NCI-H1048 (cell line): ENCODE measurements around the gene APLNR.

ENCODE experiments used
- DNase-seq: peaks from one replicate; lab custom pipeline; 2025; lab: John Stamatoyannopoulos, UW

The APLNR gene

DNA sequence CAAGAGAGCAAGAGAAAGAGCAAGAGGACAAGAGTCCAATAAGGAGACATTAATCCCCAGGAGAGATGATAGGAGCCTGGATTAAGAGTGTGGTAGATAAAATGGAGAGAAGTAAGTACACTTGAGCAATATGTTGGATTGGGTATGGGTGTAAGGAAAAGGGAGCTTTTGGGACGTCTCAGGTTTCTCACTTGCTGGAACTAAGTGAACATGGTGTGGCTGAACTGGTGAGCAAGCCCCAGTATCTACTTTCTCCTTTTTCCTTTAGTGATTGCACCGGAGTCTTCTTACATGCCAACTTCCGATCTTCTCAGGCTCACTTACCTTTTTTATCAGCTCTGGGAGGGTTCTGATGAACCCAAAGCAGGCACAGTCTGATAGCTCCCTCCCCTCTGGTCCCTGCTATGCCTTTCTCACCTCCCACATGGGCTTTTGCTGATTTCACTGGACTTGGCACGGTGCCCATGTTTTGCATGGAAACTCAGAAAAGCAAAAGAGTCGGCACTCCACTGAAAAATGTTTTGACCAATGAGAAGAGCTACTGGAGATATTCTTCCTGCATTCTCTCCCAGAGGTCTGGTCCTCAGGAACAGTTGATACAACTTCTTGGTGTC, 14.5 kb upstream of the APLNR start:
- DNase-seq, result no peak

DNA sequence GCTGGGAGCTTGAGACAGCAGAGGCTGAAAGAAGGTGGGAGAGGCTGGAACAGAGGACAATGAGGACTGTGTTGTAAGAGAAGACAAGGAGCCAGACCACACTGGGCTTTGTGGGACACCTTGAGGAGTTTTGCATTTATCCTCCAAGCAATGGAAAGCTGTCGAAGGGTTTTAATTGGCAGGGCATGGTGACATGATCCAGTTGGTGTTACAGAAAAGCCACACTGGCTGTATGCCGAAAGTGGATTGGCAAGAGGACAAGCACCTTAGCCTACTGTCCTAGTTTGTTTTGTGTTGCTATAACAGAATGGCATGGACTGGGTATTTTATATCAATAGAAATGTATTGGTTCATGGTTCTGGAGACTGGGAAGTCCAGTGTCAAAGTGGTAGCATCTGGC, 14.0 kb upstream of the APLNR start:
- DNase-seq, result no peak

DNA sequence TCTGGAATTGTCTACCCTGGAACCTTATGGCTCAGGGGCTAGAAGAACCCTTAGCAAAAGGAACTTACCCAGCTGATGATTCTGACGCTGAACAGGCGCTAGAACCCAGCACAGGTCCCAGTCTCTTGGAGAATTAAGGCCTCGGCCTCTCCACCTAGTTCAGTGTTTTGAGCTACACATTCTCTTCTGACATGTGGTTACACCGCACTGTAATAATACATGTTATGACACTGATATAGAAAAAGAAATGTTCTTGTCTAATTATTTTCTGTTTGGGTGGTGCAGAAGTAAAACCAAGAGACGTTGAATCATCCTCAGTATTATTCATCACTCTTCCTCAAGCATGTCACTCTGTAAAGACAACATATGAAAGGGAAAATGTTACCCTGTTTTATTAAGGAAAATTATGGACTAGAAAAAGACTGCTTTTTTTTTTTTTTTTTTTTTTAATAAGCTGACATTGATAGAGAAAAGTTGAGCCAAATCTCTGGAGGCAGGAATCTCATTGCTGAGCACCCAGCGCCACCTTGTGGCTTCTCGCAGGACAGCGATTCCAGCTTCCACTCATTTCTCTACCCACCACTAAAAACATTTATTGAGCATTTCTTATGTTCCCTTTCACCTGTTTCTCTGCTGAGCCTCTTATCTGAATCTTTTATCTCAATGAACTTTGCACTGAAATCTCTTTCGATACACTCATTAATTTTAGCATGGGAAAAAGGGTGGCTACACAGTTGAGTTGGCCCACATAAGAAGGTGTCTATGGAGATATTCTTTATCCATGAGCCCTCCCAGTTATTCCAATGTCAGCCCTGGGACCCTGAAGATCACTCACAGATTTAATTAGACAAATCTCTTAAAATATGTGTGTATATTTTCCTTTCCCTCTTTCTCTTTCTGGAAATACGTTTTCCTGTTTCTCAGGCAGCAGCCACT, 12.6 kb upstream of the APLNR start:
- DNase-seq, result peak; percentile 32

GRCh38 chr11:57248780-57249383, 11.8 kb upstream of the APLNR start:
- no peak for DNase-seq

DNA sequence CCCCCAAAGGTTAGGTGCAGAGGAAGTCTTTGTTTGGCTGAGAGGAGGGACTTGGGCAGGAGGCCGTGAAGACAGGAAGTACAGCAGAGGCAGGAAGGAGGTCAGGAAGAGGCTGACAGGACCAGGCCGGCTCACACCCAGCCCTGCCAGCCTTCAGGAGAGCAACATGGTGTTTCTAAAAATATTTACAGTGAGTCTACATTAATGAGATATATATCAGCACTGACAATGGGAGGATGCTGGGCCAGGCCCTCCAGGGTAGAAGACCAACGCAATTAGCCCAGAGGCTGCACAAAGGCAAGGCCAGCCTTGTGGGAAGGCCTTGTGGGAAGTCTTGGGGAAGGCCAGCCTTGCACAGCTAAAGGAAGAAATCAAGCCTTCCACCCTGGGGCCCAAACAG, 7.9 kb upstream of the APLNR start:
- DNase-seq, result no peak

DNA sequence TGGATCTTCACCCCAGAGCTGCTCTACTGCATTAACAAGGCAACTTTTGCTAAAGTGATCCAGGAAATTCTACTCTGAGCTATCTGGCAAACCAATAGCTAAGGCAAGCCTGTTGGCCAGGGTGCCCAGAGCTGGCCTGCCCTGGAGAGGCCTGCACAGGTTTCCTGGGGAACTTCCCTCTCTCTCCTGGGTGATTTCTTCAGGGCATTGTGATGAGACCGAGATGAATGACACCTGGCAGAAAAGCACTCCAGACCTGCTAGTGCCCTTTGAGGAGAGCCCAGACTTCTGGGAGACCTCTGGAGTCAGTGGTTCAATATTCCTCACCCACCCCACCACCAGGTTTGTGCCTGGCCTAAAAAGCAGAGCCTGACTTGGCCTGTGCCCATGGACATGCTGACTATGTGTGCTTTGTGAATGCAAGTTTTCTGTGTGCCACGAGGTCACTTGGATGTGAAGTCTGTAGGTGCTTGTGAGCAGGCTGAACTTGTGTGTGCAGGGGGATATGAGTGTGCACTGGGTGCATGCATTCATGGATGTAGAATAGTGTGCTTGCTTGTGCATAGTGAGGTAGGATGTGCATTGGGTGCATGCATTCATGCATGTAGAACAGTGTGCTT, 4.4 kb upstream of the APLNR start:
- DNase-seq, result no peak

DNA sequence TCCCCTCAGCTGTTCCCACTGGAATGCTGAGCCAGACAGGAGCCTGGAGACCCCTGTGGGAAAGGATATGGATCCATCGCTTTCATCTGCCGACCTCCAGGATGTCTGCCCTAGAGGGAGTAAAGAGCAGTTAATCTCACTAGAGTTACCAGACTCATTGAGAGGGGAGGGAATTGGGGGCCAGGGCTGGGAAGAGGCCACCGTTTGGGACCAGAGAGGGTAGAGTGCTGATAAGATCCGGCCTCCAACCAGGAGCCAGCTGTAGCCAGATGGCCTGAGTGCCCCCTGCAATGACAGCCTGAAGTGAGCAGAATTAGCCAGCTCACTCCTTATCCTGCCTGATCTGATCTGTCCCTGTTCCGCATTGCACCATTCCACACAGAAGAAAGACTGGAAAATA, 3.7 kb upstream of the APLNR start:
- DNase-seq, result no peak

- DNase-seq, result no peak
These were observed 3.0 kb upstream of the APLNR start for GRCh38 chr11:57240007-57240406.

- DNase-seq, result no peak
These were observed 2.3 kb upstream of the APLNR start for GRCh38 chr11:57239348-57239747.

GRCh38 chr11:57235761-57236703, 1.0 kb downstream of the APLNR start:
- no peak for DNase-seq

DNA sequence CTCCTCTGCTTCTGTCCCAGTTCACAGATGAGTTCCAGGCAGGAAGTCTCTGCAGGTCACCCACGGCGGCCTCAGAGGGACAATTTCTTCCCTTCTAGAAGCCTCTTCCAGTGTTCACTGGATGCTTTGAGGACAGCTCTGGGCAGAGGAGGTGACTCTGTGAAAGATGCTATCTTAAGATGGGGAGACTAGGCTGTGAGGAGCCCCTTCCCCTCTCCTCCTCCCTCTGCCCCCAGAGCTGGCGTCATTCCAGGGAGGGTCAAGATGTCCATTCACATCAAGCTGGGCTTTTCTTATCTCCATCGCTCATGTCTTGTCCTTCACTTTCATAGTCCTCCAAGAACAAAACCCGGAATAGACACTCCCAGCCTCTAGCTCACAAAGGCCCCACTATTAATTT, 3.3 kb downstream of the APLNR start:
- DNase-seq, result no peak

DNA sequence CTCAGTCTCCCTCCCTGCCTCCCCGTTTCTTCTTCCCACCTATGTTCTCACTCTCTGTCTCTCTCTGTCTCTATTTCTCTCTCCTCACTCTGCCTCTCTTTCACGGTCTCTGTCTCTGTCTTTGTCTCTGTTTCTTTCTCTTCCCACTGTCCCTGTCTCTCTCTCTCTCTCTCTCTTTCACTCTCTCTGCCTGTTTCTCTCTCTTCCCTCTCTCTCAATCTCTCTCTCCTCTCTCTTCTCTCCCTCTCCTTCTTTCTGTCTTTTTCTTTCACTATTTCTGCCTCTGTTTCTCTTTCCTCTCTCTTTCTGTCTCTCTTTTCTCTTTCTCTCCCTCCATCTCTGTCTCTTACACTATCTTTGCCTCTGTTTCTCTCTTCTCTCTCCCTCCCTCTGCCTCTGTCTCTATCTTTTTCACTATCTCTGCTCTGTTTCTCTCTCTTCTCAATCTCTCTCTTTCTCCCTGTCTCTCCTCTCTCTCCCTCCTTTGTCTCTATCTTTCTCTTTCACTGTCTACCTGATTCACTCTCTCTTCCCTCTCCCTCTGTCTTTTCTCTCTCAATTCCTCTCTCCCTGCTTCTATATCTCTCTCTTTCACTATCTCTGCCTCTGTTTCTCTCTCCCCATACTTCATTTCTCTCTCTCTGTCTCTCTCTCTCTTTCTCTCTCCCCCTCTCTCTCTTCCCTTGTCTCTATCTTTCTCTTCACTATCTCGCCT, 5.4 kb downstream of the APLNR start:
- no peak for DNase-seq

DNA sequence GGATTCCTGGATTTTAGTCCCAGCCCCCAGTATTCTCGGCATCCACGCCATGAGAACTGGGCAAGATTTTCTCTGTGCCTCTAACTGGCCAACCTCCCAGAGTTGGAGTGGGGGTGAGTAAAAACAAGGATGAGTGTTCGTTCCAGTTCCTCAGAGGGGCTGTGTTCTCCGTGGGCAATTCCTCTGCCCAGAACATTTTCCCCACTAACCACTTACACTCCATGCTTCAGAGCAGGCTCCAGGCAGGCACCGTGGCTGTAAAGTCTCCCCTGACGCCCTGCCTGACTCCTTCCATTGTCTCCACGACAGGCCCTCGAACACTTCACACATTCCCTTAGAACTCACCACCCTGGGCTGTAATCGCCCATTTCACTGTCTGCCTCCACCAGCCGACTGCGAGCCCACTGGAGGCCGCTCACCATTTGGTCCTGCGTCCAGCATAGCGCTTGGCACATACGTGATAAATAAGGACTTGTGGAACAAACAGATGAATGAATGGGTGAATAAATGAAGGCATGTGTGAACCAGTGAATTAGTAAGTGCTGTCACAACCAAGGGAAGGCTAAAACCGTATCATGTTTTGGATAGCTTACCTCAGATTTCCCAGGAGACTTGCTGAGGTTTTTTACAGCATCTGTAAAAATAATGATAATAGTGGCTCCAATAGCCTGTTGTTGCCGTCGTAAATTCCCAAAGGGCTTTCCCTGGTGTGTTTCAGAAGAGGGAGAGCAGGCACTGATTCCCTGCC, 6.1 kb downstream of the APLNR start:
- no peak for DNase-seq

- no peak for DNase-seq
These were observed 6.7 kb downstream of the APLNR start for GRCh38 chr11:57230316-57230715.

- no peak for DNase-seq
These were observed 8.4 kb downstream of the APLNR start for GRCh38 chr11:57228600-57228999.

- no peak for DNase-seq
These were observed 12.5 kb downstream of the APLNR start for GRCh38 chr11:57224537-57224936.

GRCh38 chr11:57224128-57224527, 12.9 kb downstream of the APLNR start:
- DNase-seq, result no peak

DNA sequence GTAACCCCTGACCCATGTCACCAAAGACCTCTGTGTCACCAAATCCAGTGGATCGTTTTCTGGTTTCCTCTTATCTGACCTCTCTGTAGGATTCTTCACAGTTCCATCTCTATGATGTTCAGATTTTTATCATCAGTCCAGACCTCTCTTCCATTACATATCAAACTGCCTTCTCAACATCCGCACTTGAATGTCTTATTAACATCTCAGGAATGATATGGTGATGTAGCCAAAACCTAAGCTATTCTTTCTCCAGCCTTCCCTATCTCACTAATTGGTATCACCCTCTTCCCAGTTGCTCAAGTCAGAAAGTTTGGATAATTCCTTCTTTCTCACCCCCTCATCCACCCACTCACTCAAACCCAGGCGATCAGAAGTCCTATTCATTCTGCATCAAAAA, 13.4 kb downstream of the APLNR start:
- no peak for DNase-seq

- no peak for DNase-seq
These were observed 14.8 kb downstream of the APLNR start for GRCh38 chr11:57222239-57222638.

DNA sequence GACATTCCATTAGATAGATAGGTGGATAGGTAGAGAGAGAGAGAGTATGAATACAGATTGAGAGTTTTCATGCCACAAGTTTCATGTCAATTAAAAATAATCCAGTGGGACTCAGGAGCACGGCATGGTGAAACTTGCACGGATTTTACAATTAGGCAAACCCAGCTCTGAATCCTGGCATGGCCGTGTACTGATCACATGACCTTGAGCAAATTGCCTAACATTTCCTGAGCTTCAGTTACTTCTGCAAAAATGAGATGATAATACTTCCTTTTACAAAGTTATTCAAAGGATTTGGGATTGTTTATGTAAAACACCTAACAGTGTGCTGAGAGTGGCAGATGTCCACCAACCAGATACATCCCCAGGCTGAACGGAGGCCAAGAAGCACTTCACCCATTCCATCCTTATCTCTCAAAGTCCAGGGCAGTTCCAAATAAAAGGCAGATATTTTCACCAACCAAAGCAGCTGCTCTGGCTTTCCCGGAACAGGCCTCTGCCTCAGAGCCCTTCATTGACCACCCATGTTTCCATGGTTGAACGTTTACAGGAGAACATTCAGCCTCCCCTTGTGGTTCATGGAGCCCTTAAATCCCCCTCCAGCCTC, 17.9 kb downstream of the APLNR start:
- no peak for DNase-seq
